GM21515 (cell line): ENCODE results near the gene CEP192.
"Not testable (repeated sequence)": the region's sequence is repeated elsewhere in the genome, so short reads cannot be mapped to it uniquely, and the experiment has no call there.

ENCODE experiments used
- ATAC-seq: cut with Tn5 transposase; IDR thresholded peaks from one replicate; pipeline ENCODE4 v1.9.1; 2021; ENCODE audit not compliant: unreplicated experiment

Gene CEP192

GRCh38 chr18:13022644-13023043 lies 31.5 kb downstream of the CEP192 start:
- no peak for ATAC-seq

- ATAC-seq, result no peak
Measured at GRCh38 chr18:13025233-13025632, 34.1 kb downstream of the CEP192 start.

- no peak for ATAC-seq
Measured at GRCh38 chr18:13026583-13027270, 35.6 kb downstream of the CEP192 start.

- no peak for ATAC-seq
Measured at GRCh38 chr18:13028869-13029268, 37.7 kb downstream of the CEP192 start.

GRCh38 chr18:13032173-13032572 lies 41.0 kb downstream of the CEP192 start:
- ATAC-seq, result no peak

GRCh38 chr18:13035249-13035914 lies 44.2 kb downstream of the CEP192 start:
- ATAC-seq, result no peak

- no peak for ATAC-seq
Measured at GRCh38 chr18:13036622-13037320, 45.6 kb downstream of the CEP192 start.

GRCh38 chr18:13039806-13040205 lies 48.6 kb downstream of the CEP192 start:
- no peak for ATAC-seq

GRCh38 chr18:13043066-13043465 lies 51.9 kb downstream of the CEP192 start:
- no peak for ATAC-seq

GRCh38 chr18:13048061-13048595 lies 57.0 kb downstream of the CEP192 start:
- ATAC-seq, result no peak

- ATAC-seq, result no peak
Measured at GRCh38 chr18:13051159-13051558, 60.0 kb downstream of the CEP192 start.

- no peak for ATAC-seq
Measured at GRCh38 chr18:13051950-13052349, 60.8 kb downstream of the CEP192 start.

GRCh38 chr18:13054336-13054735 lies 63.2 kb downstream of the CEP192 start:
- no peak for ATAC-seq

- no peak for ATAC-seq
Measured at GRCh38 chr18:13061630-13062189, 70.5 kb downstream of the CEP192 start.

- no peak for ATAC-seq
Measured at GRCh38 chr18:13067124-13067523, 76.0 kb downstream of the CEP192 start.

- ATAC-seq, result no peak
Measured at GRCh38 chr18:13067966-13068365, 76.8 kb downstream of the CEP192 start.

GRCh38 chr18:13070460-13070859 lies 79.3 kb downstream of the CEP192 start:
- ATAC-seq, result no peak

GRCh38 chr18:13076886-13077285 lies 85.7 kb downstream of the CEP192 start:
- no peak for ATAC-seq

- no peak for ATAC-seq
Measured at GRCh38 chr18:13077473-13077872, 86.3 kb downstream of the CEP192 start.

- not testable (repeated sequence) for ATAC-seq
Measured at GRCh38 chr18:13078065-13078464, 86.9 kb downstream of the CEP192 start.

GRCh38 chr18:13086906-13087305 lies 95.7 kb downstream of the CEP192 start:
- no peak for ATAC-seq
